OCI-LY1 (cell line): ENCODE data around the gene SLFN5.
"Not testable (repeated sequence)": the region's sequence is repeated elsewhere in the genome, so short reads cannot be mapped to it uniquely, and the experiment has no call there.

Experiments used
- H2AFZ ChIP-seq: fragments of 200-600 bp; sonication (generic), shearing (Covaris generic); 2 replicates; pipeline ENCODE4 v1.6.0; 2014; ENCODE audit warnings: antibody characterized with exemption, mild to moderate bottlenecking, low read length
- H3F3A ChIP-seq: fragments of 200-600 bp; sonication (generic), shearing (Covaris generic); 2 replicates; pipeline ENCODE4 v1.6.0; 2014; ENCODE audit warnings: mild to moderate bottlenecking, antibody characterized with exemption, low read length, moderate library complexity; ENCODE audit not compliant: insufficient read depth
- H3K27ac ChIP-seq: fragments of 200-600 bp; sonication (generic); 2 replicates; pipeline ENCODE4 v1.5.1; 2014; ENCODE audit warnings: low read length, mixed run types, mild to moderate bottlenecking, low read depth; ENCODE audit not compliant: poor library complexity, severe bottlenecking
- H3K27me3 ChIP-seq: fragments of 200-600 bp; sonication (generic); 2 replicates; pipeline ENCODE4 v1.6.0; 2014; ENCODE audit warnings: antibody characterized with exemption, mild to moderate bottlenecking, low read length, moderate library complexity; ENCODE audit not compliant: insufficient read depth
- H3K36me3 ChIP-seq: fragments of 200-600 bp; sonication (generic); 2 replicates; pipeline ENCODE4 v1.6.1; 2014; ENCODE audit warnings: mild to moderate bottlenecking, antibody characterized with exemption, low read length, moderate library complexity, mixed read lengths; ENCODE audit not compliant: insufficient read depth
- H3K4me1 ChIP-seq: fragments of 200-600 bp; sonication (generic); 2 replicates; pipeline ENCODE4 v1.5.1; 2014; ENCODE audit warnings: mild to moderate bottlenecking, low read length, moderate library complexity; ENCODE audit not compliant: insufficient read depth, severe bottlenecking
- H3K4me2 ChIP-seq: fragments of 200-600 bp; sonication (generic), shearing (Covaris generic); 2 replicates; pipeline ENCODE4 v1.6.1; 2014; ENCODE audit warnings: low read length
- H3K4me3 ChIP-seq: fragments of 200-600 bp; sonication (generic); 2 replicates; pipeline ENCODE4 v1.5.1; 2014; ENCODE audit warnings: low read length, low read depth, mild to moderate bottlenecking, mixed read lengths; ENCODE audit not compliant: poor library complexity, severe bottlenecking
- H3K79me2 ChIP-seq: fragments of 200-600 bp; shearing (Covaris generic); 2 replicates; pipeline ENCODE4 v1.6.1; 2016; ENCODE audit warnings: mixed run types, low read length, mixed read lengths; ENCODE audit not compliant: insufficient read depth
- H3K9ac ChIP-seq: fragments of 200-600 bp; sonication (generic), shearing (Covaris generic); 2 replicates; pipeline ENCODE4 v1.6.1; 2014; ENCODE audit warnings: mild to moderate bottlenecking, low read length, mixed read lengths
- H3K9me2 ChIP-seq: fragments of 200-600 bp; sonication (generic), shearing (Covaris generic); 2 replicates; pipeline ENCODE4 v1.6.1; 2014; ENCODE audit warnings: low read depth, mild to moderate bottlenecking, low read length, mixed read lengths
- H3K9me3 ChIP-seq: fragments of 200-600 bp; shearing (Covaris generic); 2 replicates; pipeline ENCODE4 v1.6.1; 2014; ENCODE audit warnings: low read length, mixed read lengths
- H4K20me1 ChIP-seq: fragments of 200-600 bp; sonication (generic), shearing (Covaris generic); 2 replicates; pipeline ENCODE4 v1.6.0; 2016; ENCODE audit warnings: mild to moderate bottlenecking, low read length; ENCODE audit not compliant: insufficient read depth
- EZH2 ChIP-seq: fragments of 200-600 bp; sonication (generic), shearing (Covaris generic); IDR thresholded peaks from 2 replicates; pipeline ENCODE4 v1.8.0; 2017; ENCODE audit warnings: borderline replicate concordance, mixed run types, mild to moderate bottlenecking, antibody characterized with exemption, low read length, moderate library complexity, mixed read lengths
- TF ChIP-seq, protein P1 (sequence below): fragments of 200-600 bp; sonication (generic), shearing (Covaris generic); IDR thresholded peaks from 2 replicates; pipeline ENCODE4 v1.5.1; 2017; ENCODE audit warnings: mild to moderate bottlenecking, antibody characterized with exemption, low read length, moderate library complexity, mixed read lengths

The SLFN5 gene

DNA sequence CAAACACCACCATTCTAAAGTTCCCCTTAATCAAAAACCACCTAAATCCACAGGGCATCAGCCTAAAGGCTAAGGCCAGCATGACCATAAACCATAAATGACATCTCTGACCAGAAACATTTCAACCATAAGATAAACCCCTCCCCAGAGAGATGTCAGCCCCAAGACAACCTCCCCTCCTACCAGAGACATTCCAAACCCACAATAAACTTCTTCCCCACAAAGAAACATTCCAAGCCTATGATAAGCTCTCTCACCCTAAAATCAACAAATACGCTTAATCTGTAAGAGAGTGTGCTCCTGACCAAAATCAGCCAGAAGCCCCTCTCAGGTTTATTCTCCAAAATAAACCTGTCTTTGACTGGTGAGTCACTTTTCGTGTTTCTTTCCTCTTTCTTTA lies 54.8 kb downstream of the SLFN5 start:
- Histone ChIP-seq H3K4me3 (no peak overlapping the region), H3K4me1 (no peaks in the 10 kb centered on the region), H3K9ac (no peak overlapping the region), H3K27me3 (no peaks in the 10 kb centered on the region; the same call in 1 of the 2 replicates), H3K79me2 (no peaks in the 10 kb centered on the region), H3K27ac (no peak overlapping the region), H2AFZ (no peak overlapping the region), H3K9me2 (no peaks in the 10 kb centered on the region), H3K36me3 (no peaks in the 10 kb centered on the region), H3K9me3 (no peaks in the 10 kb centered on the region), H4K20me1 (no peaks in the 10 kb centered on the region), H3F3A (no peaks in the 10 kb centered on the region), H3K4me2 (no peak overlapping the region)
- no peak for TF ChIP-seq EZH2
- TF ChIP-seq, protein P1, sequence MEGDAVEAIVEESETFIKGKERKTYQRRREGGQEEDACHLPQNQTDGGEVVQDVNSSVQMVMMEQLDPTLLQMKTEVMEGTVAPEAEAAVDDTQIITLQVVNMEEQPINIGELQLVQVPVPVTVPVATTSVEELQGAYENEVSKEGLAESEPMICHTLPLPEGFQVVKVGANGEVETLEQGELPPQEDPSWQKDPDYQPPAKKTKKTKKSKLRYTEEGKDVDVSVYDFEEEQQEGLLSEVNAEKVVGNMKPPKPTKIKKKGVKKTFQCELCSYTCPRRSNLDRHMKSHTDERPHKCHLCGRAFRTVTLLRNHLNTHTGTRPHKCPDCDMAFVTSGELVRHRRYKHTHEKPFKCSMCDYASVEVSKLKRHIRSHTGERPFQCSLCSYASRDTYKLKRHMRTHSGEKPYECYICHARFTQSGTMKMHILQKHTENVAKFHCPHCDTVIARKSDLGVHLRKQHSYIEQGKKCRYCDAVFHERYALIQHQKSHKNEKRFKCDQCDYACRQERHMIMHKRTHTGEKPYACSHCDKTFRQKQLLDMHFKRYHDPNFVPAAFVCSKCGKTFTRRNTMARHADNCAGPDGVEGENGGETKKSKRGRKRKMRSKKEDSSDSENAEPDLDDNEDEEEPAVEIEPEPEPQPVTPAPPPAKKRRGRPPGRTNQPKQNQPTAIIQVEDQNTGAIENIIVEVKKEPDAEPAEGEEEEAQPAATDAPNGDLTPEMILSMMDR: no peak

DNA sequence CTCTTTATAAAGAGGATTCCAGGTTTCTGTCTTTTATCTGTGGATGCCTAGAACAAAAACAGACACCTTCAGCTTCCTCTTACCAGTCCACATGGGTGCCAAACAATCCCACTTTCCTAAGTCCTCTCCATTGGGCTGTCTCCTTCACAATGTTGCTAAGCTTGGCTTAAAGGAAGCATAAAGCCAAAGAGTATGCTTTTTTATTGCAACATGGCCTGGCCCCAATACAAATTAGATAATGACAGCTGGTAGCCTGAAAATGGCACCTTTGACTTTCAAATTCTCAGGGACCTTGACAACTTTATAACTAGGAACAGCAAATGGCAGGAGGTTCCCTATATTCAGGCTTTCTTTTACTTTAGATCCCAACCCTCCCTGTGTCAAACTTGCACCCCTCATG lies 55.8 kb downstream of the SLFN5 start:
- no peak overlapping the region for H2AFZ ChIP-seq
- TF ChIP-seq, protein P1: no peak
- no peak for TF ChIP-seq EZH2
- H3K79me2 ChIP-seq: no peaks in the 10 kb centered on the region
- H4K20me1 ChIP-seq: no peaks in the 10 kb centered on the region
- no peak overlapping the region for H3K27ac ChIP-seq
- H3K9ac ChIP-seq: no peak overlapping the region
- H3K9me3 ChIP-seq: no peaks in the 10 kb centered on the region
- no peaks in the 10 kb centered on the region for H3K4me1 ChIP-seq
- no peaks in the 10 kb centered on the region; the same call in 1 of the 2 replicates for H3K27me3 ChIP-seq
- no peaks in the 10 kb centered on the region for H3K9me2 ChIP-seq
- H3F3A ChIP-seq: no peaks in the 10 kb centered on the region
- H3K4me2 ChIP-seq: no peak overlapping the region
- no peaks in the 10 kb centered on the region for H3K36me3 ChIP-seq
- H3K4me3 ChIP-seq: no peak overlapping the region

DNA sequence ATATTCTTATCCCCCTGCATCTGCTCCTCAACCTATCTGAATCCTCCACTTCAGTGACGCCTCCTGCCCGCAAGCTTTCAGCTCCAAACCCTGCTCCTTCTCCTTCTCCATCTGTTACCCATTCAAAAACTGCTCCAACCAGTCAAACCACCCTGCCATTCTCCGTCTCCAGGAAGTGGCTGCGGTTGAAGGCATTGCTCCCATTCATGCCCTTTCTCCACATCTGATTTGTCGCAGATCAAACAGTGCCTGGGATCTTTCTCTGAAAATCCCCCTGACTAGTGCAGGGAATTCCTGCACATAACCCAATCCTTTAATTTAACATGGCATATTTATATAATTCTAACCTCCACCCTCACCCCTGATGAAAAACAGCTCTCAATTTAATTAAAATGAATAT lies 56.3 kb downstream of the SLFN5 start:
- no peaks in the 10 kb centered on the region; the same call in 1 of the 2 replicates for H3K27me3 ChIP-seq
- H3K27ac ChIP-seq: no peak overlapping the region
- H3K4me1 ChIP-seq: no peaks in the 10 kb centered on the region
- TF ChIP-seq EZH2: no peak
- TF ChIP-seq, protein P1: no peak
- no peak overlapping the region for H2AFZ ChIP-seq
- no peaks in the 10 kb centered on the region for H3K36me3 ChIP-seq
- no peak overlapping the region for H3K4me3 ChIP-seq
- H3K79me2 ChIP-seq: no peaks in the 10 kb centered on the region
- H3K9me3 ChIP-seq: no peaks in the 10 kb centered on the region
- no peak overlapping the region for H3K4me2 ChIP-seq
- no peaks in the 10 kb centered on the region for H4K20me1 ChIP-seq
- no peak overlapping the region for H3K9ac ChIP-seq
- H3F3A ChIP-seq: no peaks in the 10 kb centered on the region
- H3K9me2 ChIP-seq: no peaks in the 10 kb centered on the region

DNA sequence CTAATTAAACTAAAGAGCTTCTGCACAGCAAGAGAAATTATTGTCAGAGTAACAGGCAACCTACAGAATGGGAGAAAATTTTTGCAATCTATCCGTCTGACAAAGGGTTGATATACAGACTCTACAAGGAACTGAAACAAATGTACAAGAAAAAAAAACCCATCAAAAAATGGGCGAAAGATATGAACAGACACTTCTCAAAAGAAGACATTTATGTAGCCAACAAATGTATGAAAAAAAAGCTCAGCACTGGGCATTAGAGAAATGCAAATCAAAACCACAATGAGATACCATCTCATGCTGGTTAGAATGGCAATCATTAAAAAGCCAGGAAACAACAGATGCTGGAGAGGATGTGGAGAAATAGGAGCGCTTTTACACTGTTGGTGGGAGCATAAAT lies 66.5 kb downstream of the SLFN5 start:
- not testable (repeated sequence) for H3K36me3 ChIP-seq, H3F3A ChIP-seq, H3K27me3 ChIP-seq, H2AFZ ChIP-seq, H3K9ac ChIP-seq, H3K9me3 ChIP-seq, H3K27ac ChIP-seq, H3K4me3 ChIP-seq, H3K9me2 ChIP-seq, H3K4me2 ChIP-seq, H4K20me1 ChIP-seq, H3K4me1 ChIP-seq, H3K79me2 ChIP-seq
